H9 (cell line): Measurements from ENCODE around the gene ITPR1. TPM values are rescaled to one million over a fixed set of nuclear protein-coding genes. Genes with fewer than 3 reads are reported as not detected.

Source experiments
- DNase-seq: peaks from one replicate; pipeline ENCODE4 v3.0.0-alpha.2; 2017
- H2AFZ ChIP-seq: one replicate; pipeline ENCODE4 v1.6.1; 2013; ENCODE audit warnings: mild to moderate bottlenecking, low read length, control low read depth, moderate library complexity
- H2AK5ac ChIP-seq: 2 replicates; pipeline ENCODE4 v1.6.1; 2013; ENCODE audit warnings: low read length, control low read depth, mixed read lengths; ENCODE audit not compliant: insufficient read length
- H2BK120ac ChIP-seq: one replicate; pipeline ENCODE4 v1.6.1; 2013; ENCODE audit warnings: low read depth, mild to moderate bottlenecking, low read length, control low read depth, inconsistent platforms; ENCODE audit not compliant: poor library complexity, severe bottlenecking
- H2BK12ac ChIP-seq: 2 replicates; pipeline ENCODE4 v1.6.1; 2013; ENCODE audit warnings: low read length, control low read depth, mixed read lengths, low read depth; ENCODE audit not compliant: insufficient read length
- H2BK15ac ChIP-seq: 2 replicates; pipeline ENCODE4 v1.6.1; 2013; ENCODE audit warnings: low read depth, low read length, control low read depth
- H2BK20ac ChIP-seq: one replicate; pipeline ENCODE4 v1.6.1; 2013; ENCODE audit warnings: low read depth, mild to moderate bottlenecking, low read length, control low read depth, inconsistent platforms; ENCODE audit not compliant: poor library complexity, severe bottlenecking
- H2BK5ac ChIP-seq: 2 replicates; pipeline ENCODE4 v1.6.1; 2013; ENCODE audit warnings: low read length, control low read depth, mixed read lengths; ENCODE audit not compliant: insufficient read length
- H3K14ac ChIP-seq: 2 replicates; pipeline ENCODE4 v1.6.1; 2013; ENCODE audit warnings: low read length, control low read depth; ENCODE audit not compliant: insufficient read depth
- H3K18ac ChIP-seq: 2 replicates; pipeline ENCODE4 v1.6.1; 2013; ENCODE audit warnings: low read depth, mild to moderate bottlenecking, mixed read lengths, low read length, control low read depth; ENCODE audit not compliant: insufficient read length
- H3K23ac ChIP-seq: 2 replicates; pipeline ENCODE4 v1.6.1; 2013; ENCODE audit warnings: low read length, control low read depth, mixed read lengths, low read depth; ENCODE audit not compliant: insufficient read length
- H3K23me2 ChIP-seq: 2 replicates; pipeline ENCODE4 v1.6.1; 2013; ENCODE audit warnings: low read depth, mild to moderate bottlenecking, mixed read lengths, low read length, control low read depth; ENCODE audit not compliant: insufficient read length, poor library complexity, severe bottlenecking
- H3K27ac ChIP-seq: 2 replicates; pipeline ENCODE4 v1.5.1; 2013; ENCODE audit warnings: low read length, control low read depth, mixed read lengths, low read depth; ENCODE audit not compliant: insufficient read length
- H3K27me3 ChIP-seq: 2 replicates; pipeline ENCODE4 v1.6.1; 2013; ENCODE audit warnings: low read length, control low read depth, inconsistent platforms; ENCODE audit not compliant: insufficient read depth
- H3K4ac ChIP-seq: 2 replicates; pipeline ENCODE4 v1.6.1; 2013; ENCODE audit warnings: low read depth, mild to moderate bottlenecking, control low read depth, inconsistent platforms, low read length, moderate library complexity
- H3K4me1 ChIP-seq: 2 replicates; pipeline ENCODE4 v1.6.1; 2013; ENCODE audit warnings: low read length, control low read depth, inconsistent platforms; ENCODE audit not compliant: insufficient read depth
- H3K4me2 ChIP-seq: 2 replicates; pipeline ENCODE4 v1.6.1; 2013; ENCODE audit warnings: low read length, control low read depth, mixed read lengths; ENCODE audit not compliant: insufficient read length, insufficient read depth
- H3K56ac ChIP-seq: 2 replicates; pipeline ENCODE4 v1.6.1; 2013; ENCODE audit warnings: low read depth, mild to moderate bottlenecking, mixed read lengths, low read length, control low read depth; ENCODE audit not compliant: insufficient read length
- H3K79me1 ChIP-seq: 2 replicates; pipeline ENCODE4 v1.6.1; 2013; ENCODE audit warnings: low read depth, mild to moderate bottlenecking, moderate library complexity, low read length, control low read depth, inconsistent platforms; ENCODE audit not compliant: insufficient read depth, poor library complexity, severe bottlenecking
- H3K79me2 ChIP-seq: 2 replicates; pipeline ENCODE4 v1.6.1; 2013; ENCODE audit warnings: low read length, control low read depth, inconsistent platforms; ENCODE audit not compliant: insufficient read depth
- H3K9ac ChIP-seq: 2 replicates; pipeline ENCODE4 v1.6.1; 2013; ENCODE audit warnings: low read length, control low read depth, mixed read lengths; ENCODE audit not compliant: insufficient read length; ENCODE audit errors: extremely low read depth
- H3K9me3 ChIP-seq: one replicate; pipeline ENCODE4 v1.6.1; 2013; ENCODE audit warnings: low read depth, low read length, inconsistent platforms; ENCODE audit not compliant: control insufficient read depth
- H3T11ph ChIP-seq: one replicate; pipeline ENCODE4 v1.6.1; 2013; ENCODE audit warnings: mild to moderate bottlenecking, low read length, control low read depth, inconsistent platforms
- H4K20me1 ChIP-seq: one replicate; pipeline ENCODE4 v1.6.1; 2013; ENCODE audit not compliant: control insufficient read depth, insufficient read length, insufficient read depth
- H4K5ac ChIP-seq: 2 replicates; pipeline ENCODE4 v1.6.1; 2013; ENCODE audit warnings: low read depth, mild to moderate bottlenecking, mixed read lengths, low read length, control low read depth; ENCODE audit not compliant: insufficient read length
- H4K8ac ChIP-seq: replicated peaks from 2 replicates; pipeline ENCODE4 v1.6.1; 2013; ENCODE audit warnings: low read length, control low read depth, mixed read lengths, low read depth; ENCODE audit not compliant: insufficient read length
- H4K91ac ChIP-seq: 2 replicates; pipeline ENCODE4 v1.6.1; 2013; ENCODE audit warnings: low read depth, mild to moderate bottlenecking, moderate library complexity, mixed read lengths, low read length, control low read depth; ENCODE audit not compliant: insufficient read length
- H3K27ac Mint-ChIP-seq, 3 experiments: 2 replicates in 2 of 3; 3 replicates in 1 of 3; pipeline ENCODE4 v1.8.0; 2020 to 2021; ENCODE audit warnings: mixed read lengths in 3 of 3, mild to moderate bottlenecking in 1 of 3, moderate library complexity in 1 of 3
- H3K27me3 Mint-ChIP-seq: 2 replicates; pipeline ENCODE4 v1.8.0; 2021; ENCODE audit warnings: low read depth, mild to moderate bottlenecking, moderate library complexity, mixed read lengths
- H3K36me3 Mint-ChIP-seq, 3 experiments: 2 replicates in 2 of 3; 3 replicates in 1 of 3; pipeline ENCODE4 v1.8.0; 2020 to 2021; ENCODE audit warnings: low read depth in 3 of 3, mixed read lengths in 3 of 3; ENCODE audit not compliant: insufficient read depth in 1 of 3
- H3K4me1 Mint-ChIP-seq, 2 experiments: 2 replicates each; pipeline ENCODE4 v1.8.0; 2020; ENCODE audit warnings: mixed read lengths in 2 of 2
- H3K4me3 Mint-ChIP-seq, 2 experiments: 2 replicates in 1 of 2; 3 replicates in 1 of 2; pipeline ENCODE4 v1.8.0; 2020 to 2021; ENCODE audit warnings: mild to moderate bottlenecking in 2 of 2, mixed read lengths in 2 of 2, moderate library complexity in 1 of 2
- H3K9me3 Mint-ChIP-seq, 2 experiments: 2 replicates in 1 of 2; 3 replicates in 1 of 2; pipeline ENCODE4 v1.8.0; 2020; ENCODE audit warnings: mild to moderate bottlenecking in 2 of 2, mixed read lengths in 2 of 2, moderate library complexity in 1 of 2
- CTCF ChIP-seq: fragments of 200-600 bp; sonication (generic); conservative IDR thresholded peaks from 3 replicates; pipeline ENCODE4 v1.8.0; 2021; ENCODE audit warnings: antibody characterized with exemption, mild to moderate bottlenecking
- WGBS: extraction: QIAGEN DNeasy Blood & Tissue Kit; methylation state at CpG from one replicate; pipeline ENCODE4 v1.1.7; 2013; ENCODE audit warnings: missing lambda C conversion rate, low lambda C conversion rate, mixed read lengths; ENCODE audit not compliant: insufficient read length; ENCODE audit errors: extremely low coverage; 5-methylcytosine and 5-hydroxymethylcytosine counted together
- total RNA-seq: library from RNA; stranded (reverse); gene quantifications from 2 replicates; pipeline ENCODE4 v1.2.1, GENCODE V29; 2021

ITPR1 gene
- total RNA-seq, 1 experiment from 2014 or later, result 4.2 TPM

- H3T11ph ChIP-seq, result no peak overlapping the region
- no peak overlapping the region for H2BK15ac ChIP-seq
- H3K4me3 Mint-ChIP-seq, result no peak overlapping the region
- H3K27ac Mint-ChIP-seq, result 0 out of 7 replicates have a peak overlapping the region, but pooled peaks of 2 of the 3 experiments have one; percentile 23 to 46
- H4K20me1 ChIP-seq, result no peaks in the 10 kb centered on the region
- H3K4me2 ChIP-seq, result no peak overlapping the region
- H3K27ac ChIP-seq, result no peak overlapping the region
- H2BK12ac ChIP-seq, result no peak overlapping the region
- H3K56ac ChIP-seq, result no peak overlapping the region
- no peak overlapping the region for H3K4ac ChIP-seq
- no peaks in the 10 kb centered on the region for H3K27me3 ChIP-seq
- no peak overlapping the region for H4K5ac ChIP-seq
- no peak overlapping the region for H3K23ac ChIP-seq
- H3K36me3 Mint-ChIP-seq, result no peaks in the 10 kb centered on the region
- H3K9me3 Mint-ChIP-seq, result no peaks in the 10 kb centered on the region
- TF ChIP-seq CTCF, result no peak
- H2BK120ac ChIP-seq, result no peak overlapping the region
- H3K4me1 ChIP-seq, result no peaks in the 10 kb centered on the region; the same call in 1 of the 2 replicates
- no peak overlapping the region for H2AK5ac ChIP-seq
- H3K18ac ChIP-seq, result no peak overlapping the region
- H3K79me2 ChIP-seq, result no peaks in the 10 kb centered on the region
- H3K9me3 ChIP-seq, result no peaks in the 10 kb centered on the region
- no peaks in the 10 kb centered on the region; the same call in 1 of the 2 replicates for H3K27me3 Mint-ChIP-seq
- H2AFZ ChIP-seq, result no peak overlapping the region
- no peaks in the 10 kb centered on the region for H3K79me1 ChIP-seq
- no peak overlapping the region for H4K91ac ChIP-seq
- H3K23me2 ChIP-seq, result no peaks in the 10 kb centered on the region
- no peak overlapping the region for H4K8ac ChIP-seq
- H3K4me1 Mint-ChIP-seq, result peaks cover 0 to 7% of the 10 kb centered on the region in 2 experiments; a peak in 2 of 4 replicates
- no peak for DNase-seq
- no peak overlapping the region for H3K9ac ChIP-seq
- WGBS, result no CpG with 5 or more reads among the region's 4 CpGs
- no peak overlapping the region for H3K14ac ChIP-seq
- no peak overlapping the region for H2BK20ac ChIP-seq
- H2BK5ac ChIP-seq, result no peak overlapping the region
Observed at GRCh38 chr3:4549896-4550295, 56.7 kb downstream of the ITPR1 start.
